ENCODE measurements around the gene CDK12.

Gene CDK12

GRCh38 chr17:39582658-39583057 lies 121.4 kb downstream of the CDK12 start:
- Histone ChIP-seq H2AFZ (ENCODE audit: low read length) (no peak overlapping the region), H3K4me2 (ENCODE audit: low read length) (no peak overlapping the region), H3K36me3 (ENCODE audit: insufficient read depth, low read length) (no peaks in the 10 kb centered on the region), H3K9ac (ENCODE audit: low read length) (no peak overlapping the region), H3F3A (ENCODE audit: insufficient read depth, low read length) (no peaks in the 10 kb centered on the region), H3K9me2 (ENCODE audit: low read depth, low read length) (no peaks in the 10 kb centered on the region), H3K27ac (ENCODE audit: low read depth, low read length, poor library complexity, severe bottlenecking) (no peak overlapping the region), H3K4me3 (ENCODE audit: low read depth, low read length, poor library complexity, severe bottlenecking) (no peak overlapping the region), H3K9me3 (ENCODE audit: low read length) (no peaks in the 10 kb centered on the region), H3K4me1 (ENCODE audit: insufficient read depth, low read length, severe bottlenecking) (no peaks in the 10 kb centered on the region), H4K20me1 (ENCODE audit: insufficient read depth, low read length) (no peaks in the 10 kb centered on the region), H3K79me2 (ENCODE audit: insufficient read depth, low read length) (no peaks in the 10 kb centered on the region), H3K27me3 (ENCODE audit: insufficient read depth, low read length) (no peaks in the 10 kb centered on the region; the same call in 1 of the 2 replicates)
- no peak for TF ChIP-seq EZH2 (IDR thresholded peaks at IDR 0.05; ENCODE audit: borderline replicate concordance, low read length)
- TF ChIP-seq CTCF (IDR thresholded peaks at IDR 0.05; ENCODE audit: low read length): no peak

All from OCI-LY1 (cell line).